CD4-positive, alpha-beta T cell treated with Interferon alpha-2 for 1 hour (primary cell): Measurements from ENCODE around the gene LRIG3.
"Not testable (repeated sequence)": the region's sequence is repeated elsewhere in the genome, so short reads cannot be mapped to it uniquely, and the experiment has no call there.

Source experiments
- DNase-seq, 2 donors: peaks; one replicate each; pipeline ENCODE4 v3.0.0-alpha.2; 2020 to 2022

Gene LRIG3

GRCh38 chr12:58927120-58927519 is 6.8 kb upstream of the LRIG3 start:
- no peak for DNase-seq

GRCh38 chr12:58926586-58926985 is 6.3 kb upstream of the LRIG3 start:
- no peak for DNase-seq

DNA sequence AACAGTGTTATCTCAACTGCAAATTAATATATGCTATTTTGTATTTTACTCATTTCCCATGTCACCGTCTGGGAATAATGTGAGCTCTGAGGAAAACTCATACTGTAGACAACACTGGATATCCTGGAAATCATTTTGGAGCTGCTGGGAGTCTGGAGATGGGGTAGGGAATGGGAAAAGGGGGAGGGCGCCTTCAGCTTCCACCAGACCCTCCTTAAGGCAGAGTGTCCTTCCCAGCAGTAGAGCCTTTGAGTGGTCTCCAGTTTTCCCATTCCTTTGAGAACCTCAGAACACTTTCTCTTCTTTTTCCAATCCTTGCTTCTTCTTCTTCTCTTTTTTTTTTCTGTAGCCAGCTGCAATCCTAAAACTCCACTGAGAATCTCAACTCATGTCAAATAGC is 5.4 kb upstream of the LRIG3 start:
- no peak for DNase-seq

DNA sequence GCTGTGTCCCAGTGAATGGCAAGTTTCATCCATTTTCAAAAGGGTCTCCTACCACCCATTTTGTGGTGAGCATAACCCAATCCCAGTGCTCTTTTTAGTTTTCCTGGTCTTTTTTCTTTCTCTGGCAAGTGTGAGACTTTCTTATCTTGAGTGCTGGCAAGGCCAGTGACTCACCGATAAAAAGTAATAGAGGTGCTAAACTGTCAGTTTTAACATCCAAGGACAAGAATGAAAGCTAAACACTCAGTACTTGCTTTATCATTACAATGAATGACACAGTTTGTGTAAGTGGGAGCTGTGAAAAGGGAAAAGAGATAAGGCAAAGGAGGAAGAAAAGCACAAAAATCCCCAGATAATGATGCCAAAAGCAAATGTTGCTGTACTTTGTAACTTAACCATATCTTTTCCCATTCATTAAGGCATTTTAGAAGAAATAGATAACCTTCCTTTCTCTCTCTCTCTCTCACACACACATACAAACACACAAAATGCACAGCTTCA is 4.9 kb upstream of the LRIG3 start:
- DNase-seq, result no peak

GRCh38 chr12:58924652-58925051 is 4.3 kb upstream of the LRIG3 start:
- DNase-seq, result no peak

DNA sequence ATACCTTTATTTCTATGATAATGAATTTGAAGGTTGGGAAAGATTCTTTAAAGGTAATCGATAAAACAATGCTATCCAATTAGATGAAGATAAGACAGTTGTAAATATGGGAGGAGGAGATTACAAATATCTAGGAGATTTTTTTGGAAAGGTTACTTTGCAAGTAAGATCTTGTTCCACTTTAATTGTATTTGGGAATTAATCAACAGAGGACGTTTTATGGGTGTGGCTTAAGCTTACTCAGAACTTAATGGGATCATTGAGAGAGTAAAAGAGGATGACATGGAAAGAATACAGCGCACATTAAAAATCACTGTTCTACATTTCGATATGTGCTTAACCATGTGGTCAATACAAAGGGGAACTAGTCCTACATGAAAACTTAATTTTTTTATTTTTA is 3.5 kb upstream of the LRIG3 start:
- DNase-seq, result no peak

- no peak for DNase-seq
These were observed 2.5 kb upstream of the LRIG3 start for GRCh38 chr12:58922849-58923248.

GRCh38 chr12:58920961-58921861 is 907 bp upstream of the LRIG3 start:
- no peak for DNase-seq

- DNase-seq, result no peak
These were observed 838 bp downstream of the LRIG3 start for GRCh38 chr12:58919231-58920101.

DNA sequence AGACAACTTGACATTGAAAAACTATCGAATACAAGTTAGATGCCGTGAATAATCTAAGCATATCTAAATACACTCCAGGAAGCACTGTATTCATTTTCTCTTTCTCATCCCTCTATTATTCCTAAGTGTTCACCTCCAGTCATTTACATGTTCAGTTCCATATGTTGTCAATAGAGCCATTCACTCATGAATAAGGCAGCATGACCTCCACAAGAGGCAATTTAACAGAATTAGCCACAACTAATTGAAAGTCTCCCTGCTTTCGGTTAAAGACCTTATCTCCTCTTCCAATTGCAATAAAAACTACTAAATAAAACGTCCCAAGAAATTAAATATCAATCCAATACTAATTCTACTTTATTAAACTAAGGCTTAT is 1.8 kb downstream of the LRIG3 start:
- no peak for DNase-seq

- DNase-seq, result no peak
These were observed 2.4 kb downstream of the LRIG3 start for GRCh38 chr12:58917699-58918468.

GRCh38 chr12:58916921-58917511 is 3.3 kb downstream of the LRIG3 start:
- DNase-seq, result no peak

- DNase-seq, result no peak
These were observed 4.1 kb downstream of the LRIG3 start for GRCh38 chr12:58916161-58916621.

DNA sequence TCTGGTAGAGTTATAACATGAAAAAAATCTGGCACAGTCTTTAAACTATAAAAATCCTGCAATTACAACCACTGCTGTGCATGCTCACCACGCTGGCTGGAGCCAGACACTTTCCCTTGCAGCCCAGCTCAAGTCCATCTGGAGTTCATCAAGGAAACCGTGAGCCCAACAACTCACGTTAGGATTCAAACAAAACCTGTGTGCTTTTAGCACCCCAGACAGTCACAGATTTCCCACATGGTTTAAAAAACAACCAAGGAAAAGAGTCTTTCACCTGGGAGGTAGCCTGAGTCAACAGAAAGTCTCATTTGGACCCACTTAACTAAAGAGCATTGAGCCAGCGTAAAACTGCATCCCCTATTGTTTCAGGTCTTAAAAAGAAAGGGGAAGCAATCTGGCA is 4.7 kb downstream of the LRIG3 start:
- DNase-seq, result no peak

DNA sequence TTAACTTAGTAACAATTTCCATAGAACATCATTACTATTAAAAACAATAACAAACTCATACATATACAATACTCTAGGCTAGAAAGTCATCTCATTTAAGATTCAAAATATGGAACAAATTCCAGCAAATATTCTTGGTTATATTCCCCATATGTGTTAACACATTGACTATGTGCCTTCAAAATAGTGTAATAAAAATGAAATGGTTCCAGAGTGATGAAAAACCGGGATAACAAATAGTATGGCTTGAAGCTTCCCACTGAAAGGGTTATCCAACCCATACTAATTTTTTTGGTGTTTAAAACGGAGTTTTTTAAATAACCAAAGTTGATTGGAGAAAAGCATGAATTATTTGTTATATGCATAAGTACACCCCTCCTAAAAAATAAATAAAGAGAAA is 5.3 kb downstream of the LRIG3 start:
- DNase-seq, result no peak

- no peak for DNase-seq
These were observed 5.8 kb downstream of the LRIG3 start for GRCh38 chr12:58914457-58914856.

GRCh38 chr12:58907391-58907790 is 12.9 kb downstream of the LRIG3 start:
- no peak for DNase-seq

DNA sequence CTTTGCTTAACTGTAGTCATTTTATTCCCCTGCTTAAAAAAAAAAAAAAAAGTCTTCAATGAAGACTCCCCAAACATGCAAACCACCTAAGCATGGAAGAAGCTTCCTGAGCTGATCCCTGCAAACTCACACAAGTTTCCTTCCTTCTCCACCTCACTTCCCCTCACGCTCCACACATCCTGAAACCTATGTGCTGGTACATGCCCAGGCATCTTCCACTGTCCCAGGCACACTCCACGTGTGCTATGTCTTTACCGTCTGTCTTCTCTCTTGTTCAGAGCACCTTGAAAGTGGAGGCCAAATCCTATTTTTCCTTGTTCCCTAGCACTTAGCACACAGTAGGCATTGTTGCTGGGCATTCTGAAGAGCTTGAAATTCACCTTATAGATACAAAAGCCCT is 13.4 kb downstream of the LRIG3 start:
- DNase-seq, result no peak

GRCh38 chr12:58905422-58905821 is 14.9 kb downstream of the LRIG3 start:
- no peak for DNase-seq

DNA sequence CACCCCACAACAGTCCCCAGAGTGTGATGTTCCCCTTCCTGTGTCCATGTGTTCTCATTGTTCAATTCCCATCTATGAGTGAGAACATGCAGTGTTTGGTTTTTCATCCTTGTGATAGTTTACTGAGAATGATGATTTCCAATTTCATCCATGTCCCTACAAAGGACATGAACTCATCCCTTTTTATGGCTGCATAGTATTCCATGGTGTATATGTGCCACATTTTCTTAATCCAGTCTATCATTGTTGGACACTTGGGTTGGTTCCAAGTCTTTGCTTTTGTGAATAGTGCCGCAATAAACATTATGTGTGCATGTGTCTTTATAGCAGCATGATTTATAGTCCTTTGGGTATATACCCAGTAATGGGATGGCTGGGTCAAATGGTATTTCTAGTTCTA is 17.6 kb downstream of the LRIG3 start:
- not testable (repeated sequence) for DNase-seq

DNA sequence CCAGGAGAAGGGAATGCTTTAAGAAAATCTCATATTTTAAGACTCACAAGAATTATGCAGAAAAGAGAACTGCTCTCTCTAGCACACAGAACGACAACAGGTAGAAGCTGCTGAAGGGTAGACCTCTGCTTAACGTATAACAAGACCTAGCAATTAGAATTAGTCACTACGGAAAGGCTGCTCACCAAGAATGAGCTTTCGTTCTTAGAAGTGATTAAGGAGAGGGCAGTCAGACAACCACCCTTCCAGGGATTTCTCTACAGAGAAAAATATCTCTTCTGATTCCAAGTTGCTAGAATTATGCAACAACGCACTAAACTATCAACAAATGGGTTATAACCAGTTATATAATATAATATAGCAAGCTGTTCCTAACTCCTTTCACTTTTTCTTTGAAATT is 18.6 kb downstream of the LRIG3 start:
- no peak for DNase-seq

- DNase-seq, result no peak
These were observed 22.3 kb downstream of the LRIG3 start for GRCh38 chr12:58897969-58898368.

GRCh38 chr12:58896278-58896677 is 24.0 kb downstream of the LRIG3 start:
- DNase-seq, result no peak
